ENCODE results near the gene FHL3.

GRCh38 chr1:38003261-38004250, 1.8 kb downstream of the FHL3 start:
- TF ChIP-seq CTCF (IDR thresholded peaks at IDR 0.05; ENCODE audit: extremely low read depth in 1 of 2, insufficient read depth in 1 of 2, low read depth in 1 of 2, low read length in 2 of 2), result no peak
- no peak for TF ChIP-seq FOS (IDR thresholded peaks at IDR 0.05; ENCODE audit: borderline replicate concordance, insufficient read depth, low read length)
- no peak for TF ChIP-seq MAX (IDR thresholded peaks at IDR 0.05; ENCODE audit: insufficient read depth, insufficient read length)
